Adrenal gland (tissue), 5 donors: ENCODE data around the gene OR8B12.

Experiments used
- POLR2A ChIP-seq, 2 donors: fragments of 450-650 bp; IDR thresholded peaks; one replicate each; pipeline ENCODE4 v1.6.1; 2017; ENCODE audit warnings: antibody characterized with exemption in 2 of 2, mild to moderate bottlenecking in 2 of 2, moderate library complexity in 1 of 2
- TF ChIP-seq, protein P1 (sequence below), 6 experiments: fragments of 450-650 bp in 4 of 6; fragments of 200-600 bp in 2 of 6; sonication (generic) in 1 of 6; IDR thresholded peaks; 1 replicate in 5 of 6; 2 replicates in 1 of 6; pipeline versions ENCODE4 v1.5.1 to v1.8.0; 2016 to 2021; ENCODE audit warnings: antibody characterized with exemption in 6 of 6, mild to moderate bottlenecking in 2 of 6, moderate library complexity in 1 of 6
- donor health status: DM: no; HTN: no; CAD: no.

DNA sequence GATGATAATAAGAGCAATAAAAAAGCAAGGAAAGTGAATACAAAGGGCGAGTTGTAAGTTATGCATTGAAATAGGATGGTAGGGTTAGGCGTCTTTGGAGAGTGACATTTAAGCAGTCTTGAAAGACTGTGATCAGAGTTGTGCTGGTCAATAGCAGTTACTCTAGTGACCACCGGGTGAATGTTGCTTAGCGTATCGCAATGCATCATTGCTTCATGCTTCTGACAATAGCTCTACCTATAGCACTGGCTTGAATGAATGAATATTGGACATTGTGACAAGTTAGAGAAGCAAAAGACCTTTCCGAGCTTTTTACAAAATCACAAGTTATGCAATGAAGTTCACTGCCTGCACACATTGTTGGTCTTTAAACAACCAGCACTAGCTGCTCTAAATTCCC, 7.7 kb upstream of the OR8B12 start:
- TF ChIP-seq, protein P1, sequence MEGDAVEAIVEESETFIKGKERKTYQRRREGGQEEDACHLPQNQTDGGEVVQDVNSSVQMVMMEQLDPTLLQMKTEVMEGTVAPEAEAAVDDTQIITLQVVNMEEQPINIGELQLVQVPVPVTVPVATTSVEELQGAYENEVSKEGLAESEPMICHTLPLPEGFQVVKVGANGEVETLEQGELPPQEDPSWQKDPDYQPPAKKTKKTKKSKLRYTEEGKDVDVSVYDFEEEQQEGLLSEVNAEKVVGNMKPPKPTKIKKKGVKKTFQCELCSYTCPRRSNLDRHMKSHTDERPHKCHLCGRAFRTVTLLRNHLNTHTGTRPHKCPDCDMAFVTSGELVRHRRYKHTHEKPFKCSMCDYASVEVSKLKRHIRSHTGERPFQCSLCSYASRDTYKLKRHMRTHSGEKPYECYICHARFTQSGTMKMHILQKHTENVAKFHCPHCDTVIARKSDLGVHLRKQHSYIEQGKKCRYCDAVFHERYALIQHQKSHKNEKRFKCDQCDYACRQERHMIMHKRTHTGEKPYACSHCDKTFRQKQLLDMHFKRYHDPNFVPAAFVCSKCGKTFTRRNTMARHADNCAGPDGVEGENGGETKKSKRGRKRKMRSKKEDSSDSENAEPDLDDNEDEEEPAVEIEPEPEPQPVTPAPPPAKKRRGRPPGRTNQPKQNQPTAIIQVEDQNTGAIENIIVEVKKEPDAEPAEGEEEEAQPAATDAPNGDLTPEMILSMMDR (IDR thresholded peaks at IDR 0.05): no peak
- no peak for TF ChIP-seq POLR2A (IDR thresholded peaks at IDR 0.05)
